Jurkat, Clone E6-1 (cell line): ENCODE measurements around the gene TMEM143. TPM values are rescaled to one million over a fixed set of nuclear protein-coding genes. Genes with fewer than 3 reads are reported as not detected.

Source experiments
- DNase-seq: peaks from one replicate; pipeline ENCODE4 v3.0.0-alpha.2; 2011; ENCODE audit warnings: low read depth, low spot score
- H3K4me3 ChIP-seq: 2 replicates; pipeline ENCODE4 v1.5.1; 2011; ENCODE audit warnings: mild to moderate bottlenecking, low read length, control low read depth, moderate library complexity
- polyA plus RNA-seq: library from polyadenylated mRNA; unstranded; fragments of >200 nt; gene quantifications from one replicate; pipeline ENCODE4 v1.2.1, GENCODE V29; 2012; ENCODE audit warnings: missing spikeins; ENCODE audit not compliant: insufficient read length, insufficient read depth

TMEM143 gene
- 23.6 TPM for polyA plus RNA-seq

GRCh38 chr19:48363810-48364597, at the start of gene TMEM143, which contains the start of gene SYNGR4:
TSS of gene TMEM143 (minus strand) at chr19:48363940. CDS start at chr19:48363920, 20 bp downstream.
TSS of gene SYNGR4 (plus strand) at chr19:48364367. CDS start at chr19:48365843, 1,476 bp downstream.
- DNase-seq = peak; percentile 99
- H3K4me3 ChIP-seq = peak within 1 kb of the TSS; percentile 100

- no peak overlapping the region for H3K4me3 ChIP-seq
- DNase-seq = no peak
Measured at GRCh38 chr19:48405850-48406249, 42.1 kb upstream of the TMEM143 start.

GRCh38 chr19:48405010-48405659, 41.4 kb upstream of the TMEM143 start:
- DNase-seq = no peak
- H3K4me3 ChIP-seq = no peak overlapping the region

- peak; percentile 70 for DNase-seq
- H3K4me3 ChIP-seq = no peak overlapping the region
Measured at GRCh38 chr19:48403606-48404005, 39.9 kb upstream of the TMEM143 start.

- H3K4me3 ChIP-seq = no peak overlapping the region
- DNase-seq = no peak
Measured at GRCh38 chr19:48401287-48401686, 37.5 kb upstream of the TMEM143 start.

GRCh38 chr19:48400018-48400742, 36.4 kb upstream of the TMEM143 start:
- DNase-seq = no peak
- no peak overlapping the region for H3K4me3 ChIP-seq

GRCh38 chr19:48398375-48399235, 34.9 kb upstream of the TMEM143 start:
- H3K4me3 ChIP-seq = peak overlapping the region; percentile 51
- DNase-seq = peak; percentile 73

- no peak for DNase-seq
- peak overlapping the region; percentile 51 for H3K4me3 ChIP-seq
Measured at GRCh38 chr19:48398102-48398374, 34.3 kb upstream of the TMEM143 start.

- peak overlapping the region; percentile 51 for H3K4me3 ChIP-seq
- DNase-seq = no peak
Measured at GRCh38 chr19:48397263-48398101, 33.7 kb upstream of the TMEM143 start.

GRCh38 chr19:48396824-48397176, 33.1 kb upstream of the TMEM143 start:
- no peak overlapping the region for H3K4me3 ChIP-seq
- DNase-seq = no peak

GRCh38 chr19:48396016-48396823, 32.5 kb upstream of the TMEM143 start:
- H3K4me3 ChIP-seq = no peak overlapping the region
- DNase-seq = no peak

- no peak overlapping the region for H3K4me3 ChIP-seq
- no peak for DNase-seq
Measured at GRCh38 chr19:48395499-48395898, 31.8 kb upstream of the TMEM143 start.

- no peak overlapping the region for H3K4me3 ChIP-seq
- DNase-seq = no peak
Measured at GRCh38 chr19:48395170-48395455, 31.4 kb upstream of the TMEM143 start.

GRCh38 chr19:48394331-48395169, 30.8 kb upstream of the TMEM143 start:
- H3K4me3 ChIP-seq = no peak overlapping the region
- DNase-seq = no peak

GRCh38 chr19:48393559-48394330, 30.0 kb upstream of the TMEM143 start, which contains the start of gene GRIN2D:
TSS of gene GRIN2D (plus strand) at chr19:48393668. CDS start at chr19:48398393, 4,725 bp downstream.
- H3K4me3 ChIP-seq = peak within 1 kb of the TSS; percentile 3; the same call in 1 of the 2 replicates
- DNase-seq = no peak
